Skeletal muscle cell (primary cell): ENCODE results near the gene MINDY4.

Experiments
- DNase-seq: peaks from one replicate; pipeline ENCODE4 v3.0.0-alpha.2; 2010; ENCODE audit warnings: low read depth
- H3K4me3 ChIP-seq: 2 replicates; pipeline ENCODE4 v1.5.1; 2011; ENCODE audit warnings: low read depth, mild to moderate bottlenecking, control low read depth, low read length, moderate library complexity

Gene MINDY4

DNA sequence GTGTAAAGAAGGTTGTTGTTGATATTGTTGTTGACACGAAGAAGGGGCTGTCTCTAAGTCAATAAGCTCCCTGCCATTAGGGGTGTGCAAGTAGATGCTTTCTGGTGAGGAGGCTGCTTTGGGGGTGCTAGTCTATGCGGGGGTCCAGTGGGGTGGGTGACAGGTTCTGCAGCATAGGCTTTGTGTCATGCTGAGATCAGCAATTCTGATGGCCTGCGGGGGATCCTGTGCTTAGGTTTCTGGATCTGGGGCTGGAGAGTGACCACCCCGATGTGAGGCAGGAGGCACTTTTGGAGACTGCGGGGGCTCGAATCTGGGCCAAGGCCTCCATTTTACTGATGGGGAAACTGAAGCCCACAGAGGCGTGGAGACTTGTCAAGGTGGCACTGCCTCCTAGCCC, 145.6 kb downstream of the MINDY4 start:
- no peak for DNase-seq
- H3K4me3 ChIP-seq, result no peak overlapping the region

DNA sequence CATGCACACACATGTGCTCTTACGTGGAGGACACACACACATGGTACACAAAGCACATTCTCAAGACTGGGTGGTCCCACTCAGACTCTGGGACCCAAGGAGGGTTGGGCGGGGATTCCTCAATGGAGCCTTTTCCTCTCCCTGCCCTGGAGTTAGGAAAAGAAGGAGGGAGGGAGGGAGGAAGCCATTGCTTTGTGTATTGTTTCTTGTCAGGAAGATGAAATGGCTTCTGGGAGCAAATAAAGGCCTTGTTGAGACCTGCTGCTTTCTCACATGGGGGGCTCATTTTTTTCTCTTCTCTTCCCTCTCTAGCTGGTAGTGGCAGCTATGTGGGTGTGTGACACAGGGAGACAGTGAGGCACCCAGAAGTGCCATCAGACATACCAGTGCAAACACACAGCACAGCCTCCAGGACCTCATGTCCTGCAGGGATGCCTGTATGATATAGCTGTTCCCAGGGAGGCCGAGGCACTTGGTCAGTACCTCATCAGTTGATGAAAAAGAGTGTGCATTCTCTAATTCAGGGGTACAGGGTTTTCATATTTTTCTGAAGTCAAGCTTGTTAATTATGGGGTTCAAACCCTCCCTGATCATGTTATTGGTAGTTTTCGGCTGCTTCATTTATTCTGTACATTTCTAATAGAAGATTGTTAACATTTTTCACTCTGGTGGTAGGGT, 146.1 kb downstream of the MINDY4 start:
- no peak for DNase-seq
- H3K4me3 ChIP-seq, result no peak overlapping the region

- no peak for DNase-seq
- H3K4me3 ChIP-seq, result no peak overlapping the region
Observed at GRCh38 chr7:30918676-30919075, 147.5 kb downstream of the MINDY4 start.

- DNase-seq, result no peak
- no peak overlapping the region for H3K4me3 ChIP-seq
Observed at GRCh38 chr7:30920021-30920583, 148.9 kb downstream of the MINDY4 start.

GRCh38 chr7:30920584-30921539, 149.6 kb downstream of the MINDY4 start:
- no peak for DNase-seq
- H3K4me3 ChIP-seq, result no peak overlapping the region

- H3K4me3 ChIP-seq, result no peak overlapping the region
- DNase-seq, result no peak
Observed at GRCh38 chr7:30921540-30922401, 150.6 kb downstream of the MINDY4 start.

- H3K4me3 ChIP-seq, result no peak overlapping the region
- no peak for DNase-seq
Observed at GRCh38 chr7:30922596-30922995, 151.4 kb downstream of the MINDY4 start.

- no peak overlapping the region for H3K4me3 ChIP-seq
- DNase-seq, result no peak
Observed at GRCh38 chr7:30923009-30923773, 152.0 kb downstream of the MINDY4 start.

DNA sequence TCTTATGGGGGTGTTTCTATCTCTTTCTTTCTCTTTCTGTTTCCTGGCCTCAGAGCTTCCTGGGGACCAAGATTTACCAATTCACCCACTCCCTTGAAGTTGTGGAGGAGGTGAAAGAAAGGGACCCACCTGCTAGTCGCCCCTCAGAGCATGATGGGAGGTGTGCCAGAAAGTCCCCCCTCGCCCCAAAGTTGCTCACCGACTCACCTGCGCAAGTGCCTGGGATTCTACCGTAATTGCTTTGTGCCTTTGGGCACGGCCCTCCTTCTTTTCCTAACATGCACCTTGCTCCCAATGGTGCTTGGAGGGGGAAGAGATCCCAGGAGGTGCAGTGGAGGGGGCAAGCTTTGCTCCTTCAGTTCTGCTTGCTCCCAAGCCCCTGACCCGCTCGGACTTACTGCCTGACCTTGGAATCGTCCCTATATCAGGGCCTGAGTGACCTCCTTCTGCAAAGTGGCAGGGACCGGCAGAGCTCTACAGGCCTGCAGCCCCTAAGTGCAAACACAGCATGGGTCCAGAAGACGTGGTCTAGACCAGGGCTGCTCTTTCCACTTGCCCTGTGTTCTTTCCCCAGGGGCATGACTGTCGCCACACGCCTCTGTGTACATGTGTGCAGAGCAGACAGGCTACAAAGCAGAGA, 152.7 kb downstream of the MINDY4 start:
- no peak for DNase-seq
- no peak overlapping the region for H3K4me3 ChIP-seq

DNA sequence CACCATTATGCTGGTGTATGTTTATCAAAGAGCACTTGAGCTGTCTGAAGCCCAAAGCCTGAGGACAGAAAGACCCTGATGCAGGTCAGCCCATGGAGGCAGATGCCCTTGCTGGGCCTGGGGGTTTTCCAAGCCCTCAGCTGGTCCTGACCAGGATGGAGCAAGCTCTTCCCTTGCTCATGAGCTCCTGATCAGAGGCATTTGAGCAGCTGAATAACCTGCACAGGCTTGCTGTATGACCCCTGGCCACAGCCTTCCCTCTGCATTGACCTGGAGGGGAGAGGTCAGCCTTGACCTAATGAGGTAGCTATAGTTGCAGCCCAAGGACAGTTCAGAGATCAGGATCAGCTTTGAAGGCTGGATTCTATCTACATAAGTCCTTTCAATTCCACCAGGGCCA, 153.4 kb downstream of the MINDY4 start:
- no peak overlapping the region for H3K4me3 ChIP-seq
- DNase-seq, result no peak

DNA sequence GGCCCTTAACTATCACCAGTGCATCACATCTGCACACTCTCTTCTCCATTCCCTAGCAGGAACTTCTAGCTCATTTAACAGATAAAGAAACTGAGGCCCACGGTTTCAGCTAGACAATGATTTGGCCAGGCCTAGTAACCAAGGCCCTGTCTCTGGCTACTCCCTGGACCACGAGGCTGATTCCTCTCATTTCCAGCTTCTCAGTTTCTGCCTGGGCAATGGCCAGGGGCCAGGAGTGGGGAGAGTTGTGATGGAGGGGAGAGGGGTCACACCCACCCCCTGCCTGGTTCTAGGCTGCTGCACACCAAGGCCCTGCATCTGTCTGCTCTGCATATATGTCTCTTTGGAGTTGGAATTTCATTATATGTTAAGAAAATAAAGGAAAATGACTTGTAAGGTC, 153.9 kb downstream of the MINDY4 start:
- no peak overlapping the region for H3K4me3 ChIP-seq
- no peak for DNase-seq

DNA sequence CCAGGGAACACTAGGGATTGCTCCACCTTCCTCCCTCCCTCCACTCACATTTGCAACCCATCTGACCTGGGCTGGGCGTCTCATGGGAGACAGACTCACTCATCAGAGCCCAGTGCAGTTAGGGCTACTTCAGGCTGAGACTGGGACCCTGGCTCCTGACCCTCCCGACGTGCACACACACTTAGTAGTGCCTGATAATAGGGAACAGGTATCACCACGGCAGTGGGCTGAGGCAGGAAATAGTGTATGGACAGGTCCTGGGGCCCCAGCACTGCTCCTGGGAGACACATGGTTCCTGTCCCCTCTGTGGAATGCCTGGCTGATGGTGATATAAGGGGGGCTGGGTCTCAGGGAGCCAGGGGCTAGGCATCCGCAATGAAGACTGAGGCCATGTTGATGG, 154.7 kb downstream of the MINDY4 start:
- no peak for DNase-seq
- no peak overlapping the region for H3K4me3 ChIP-seq

- DNase-seq, result no peak
- no peak overlapping the region for H3K4me3 ChIP-seq
Observed at GRCh38 chr7:30926313-30926712, 155.1 kb downstream of the MINDY4 start.

DNA sequence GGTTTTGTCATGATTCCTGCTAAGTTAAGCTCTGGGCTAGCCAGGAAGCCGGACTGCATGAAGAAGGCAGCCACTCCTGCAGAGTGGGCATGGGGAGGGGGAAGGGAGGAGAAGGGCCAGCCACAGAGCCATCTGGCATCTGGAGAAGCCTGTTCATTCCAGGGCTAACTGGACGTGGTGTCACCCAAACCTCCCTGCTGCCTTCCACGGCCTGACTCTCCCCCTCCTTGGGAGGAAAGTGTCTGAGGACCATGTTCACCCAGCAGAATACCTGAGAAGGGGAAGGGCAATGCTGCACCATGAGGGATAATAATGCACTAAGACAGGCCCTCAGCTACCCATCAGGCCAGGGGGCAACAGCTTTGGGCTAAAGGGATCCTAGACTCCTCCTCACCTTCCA, 155.8 kb downstream of the MINDY4 start:
- no peak for DNase-seq
- no peak overlapping the region for H3K4me3 ChIP-seq

GRCh38 chr7:30927559-30927958, 156.3 kb downstream of the MINDY4 start:
- DNase-seq, result no peak

GRCh38 chr7:30928254-30928872, 157.1 kb downstream of the MINDY4 start:
- no peak for DNase-seq
- no peak overlapping the region for H3K4me3 ChIP-seq

More at GRCh38 chr7:30927559-30927958, 156.3 kb downstream of the MINDY4 start:
- H3K4me3 ChIP-seq, result no peak overlapping the region

DNA sequence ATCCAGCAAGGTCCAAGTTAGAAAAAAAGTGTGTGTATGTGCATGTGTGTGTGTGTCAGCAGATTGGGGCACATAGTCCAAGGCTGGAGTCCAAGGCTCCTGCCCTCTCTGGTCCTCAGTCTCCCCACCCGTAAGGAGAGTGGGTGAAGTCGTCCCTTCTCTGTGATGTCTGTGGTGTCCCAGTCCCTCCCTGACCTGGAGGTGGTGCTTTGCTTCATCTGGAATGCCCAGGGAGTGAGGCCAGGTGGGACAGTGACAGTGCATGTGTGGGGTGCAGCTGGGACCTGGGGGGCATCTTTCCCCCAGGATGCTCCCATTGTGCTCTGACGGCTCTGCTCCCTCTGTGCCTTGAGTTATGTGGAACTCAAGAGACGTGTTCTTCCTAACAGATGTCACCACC, 158.5 kb downstream of the MINDY4 start:
- no peak overlapping the region for H3K4me3 ChIP-seq
- no peak for DNase-seq

- no peak for DNase-seq
- H3K4me3 ChIP-seq, result no peak overlapping the region
Observed at GRCh38 chr7:30930621-30931020, 159.4 kb downstream of the MINDY4 start.
